22Rv1 (cell line): ENCODE data around the gene DUSP1.

ENCODE experiments used
- H3K27ac ChIP-seq: fragments of 450-650 bp; 2 replicates; pipeline ENCODE4 v1.5.1; 2017
- CTCF ChIP-seq: fragments of 450-650 bp; IDR thresholded peaks from 2 replicates; pipeline ENCODE4 v1.5.1; 2017; ENCODE audit warnings: mild to moderate bottlenecking
- ZFX ChIP-seq: fragments of 450-650 bp; IDR thresholded peaks from 2 replicates; pipeline ENCODE4 v1.6.1; 2017; ENCODE audit warnings: antibody characterized with exemption, borderline replicate concordance

Gene DUSP1

DNA sequence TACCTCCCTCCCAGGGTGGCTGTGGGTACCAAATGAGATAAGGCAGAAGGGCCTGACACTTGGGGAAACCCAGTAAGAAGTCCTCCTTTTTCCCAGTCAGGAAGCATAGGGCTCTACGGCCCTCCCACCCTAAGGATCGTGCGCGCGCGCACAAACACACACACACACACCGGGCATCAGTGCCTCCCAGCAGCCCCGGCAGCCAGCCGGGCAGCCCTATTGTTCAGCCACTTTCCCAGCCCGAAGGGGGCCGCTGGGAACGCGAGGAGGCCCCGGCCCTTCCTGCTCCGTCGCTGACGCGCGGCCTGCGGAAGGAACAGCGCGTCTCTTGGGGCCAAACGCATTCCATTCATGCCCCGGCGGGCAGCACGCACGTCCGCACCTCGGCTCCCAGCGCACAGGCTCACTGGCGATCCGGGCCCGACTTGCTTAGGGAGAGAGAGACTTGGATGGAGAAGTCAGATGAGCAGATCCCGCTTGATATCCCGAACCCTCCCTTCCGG is 22.6 kb downstream of the DUSP1 start:
- no peak for TF ChIP-seq CTCF
- no peak overlapping the region for H3K27ac ChIP-seq

- H3K27ac ChIP-seq = no peak overlapping the region
- TF ChIP-seq ZFX (no peak), CTCF (no peak)
Measured at GRCh38 chr5:172747471-172747870, 23.5 kb downstream of the DUSP1 start.

- TF ChIP-seq CTCF (no peak), ZFX (no peak)
- H3K27ac ChIP-seq = no peak overlapping the region
Measured at GRCh38 chr5:172746725-172747124, 24.3 kb downstream of the DUSP1 start.

DNA sequence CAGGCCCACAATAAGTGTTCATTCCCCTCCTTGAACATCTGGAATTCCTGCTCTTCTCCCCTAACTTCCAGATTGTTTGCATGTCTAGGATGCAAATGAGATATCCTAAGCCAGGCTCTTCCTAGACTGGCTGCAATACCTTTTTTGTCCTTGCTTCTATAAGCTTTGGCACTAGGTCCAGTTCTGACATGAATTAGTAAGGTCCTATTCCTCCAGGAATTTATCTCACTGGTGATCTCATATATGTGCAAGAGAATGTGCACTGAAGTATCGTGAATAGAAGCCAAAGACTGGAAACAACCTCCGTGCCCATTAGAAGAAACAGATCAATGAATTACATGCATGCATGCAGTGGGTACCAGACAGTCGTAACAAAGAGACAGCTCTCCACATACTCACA is 25.2 kb downstream of the DUSP1 start:
- TF ChIP-seq ZFX (no peak), CTCF (no peak)
- H3K27ac ChIP-seq = no peak overlapping the region

- TF ChIP-seq CTCF (no peak), ZFX (no peak)
- H3K27ac ChIP-seq = no peak overlapping the region
Measured at GRCh38 chr5:172745406-172745805, 25.6 kb downstream of the DUSP1 start.

DNA sequence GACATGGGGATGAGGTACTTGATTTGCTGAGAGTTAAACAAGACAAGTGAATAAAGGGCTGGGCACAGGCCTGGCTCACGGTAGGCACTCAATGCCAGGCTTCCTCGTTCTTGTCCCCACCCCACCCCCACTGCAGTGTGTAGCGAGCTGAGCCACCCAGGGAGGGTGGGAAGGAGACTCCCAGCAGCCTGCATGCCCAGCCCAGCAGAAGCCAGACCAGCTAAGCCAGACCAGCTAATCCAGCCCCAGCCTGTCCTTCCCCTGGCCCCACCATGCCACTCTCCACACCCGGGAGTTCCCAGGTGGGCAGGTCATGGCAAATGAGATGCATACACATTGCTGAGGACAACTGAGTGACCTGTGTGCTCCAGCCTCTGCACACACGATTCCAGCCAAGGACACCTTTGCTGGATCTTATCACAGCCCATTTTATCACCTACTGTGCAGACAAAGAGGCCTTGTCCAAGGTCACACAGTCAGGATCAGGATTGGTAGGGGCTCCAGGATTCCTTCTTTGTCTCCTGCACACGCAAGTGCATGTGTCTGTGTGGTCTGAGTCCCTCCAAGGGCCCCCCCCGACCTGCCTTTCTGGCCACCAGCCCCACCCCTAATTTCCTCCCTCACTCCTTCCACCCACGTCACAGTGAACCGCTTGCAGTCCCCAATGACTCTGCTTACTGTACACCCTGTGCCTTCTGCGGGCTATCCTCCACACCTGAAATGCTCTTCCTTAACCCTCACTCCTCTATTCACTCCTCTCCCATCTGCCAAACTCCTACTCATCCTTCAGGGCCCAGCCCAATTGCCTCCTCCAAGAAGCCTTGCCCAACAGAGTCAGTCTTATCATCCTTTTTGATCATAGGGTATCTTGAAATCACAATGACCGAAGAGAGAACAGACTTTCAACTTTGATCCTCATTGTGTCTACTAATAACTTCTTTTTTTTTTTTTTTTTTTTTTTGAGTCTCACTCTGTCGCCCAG is 26.6 kb downstream of the DUSP1 start:
- TF ChIP-seq ZFX (no peak), CTCF (no peak)
- no peak overlapping the region for H3K27ac ChIP-seq
